Measurements from ENCODE around the gene NPTX2.

NPTX2 gene

GRCh38 chr7:98618786-98619185 is 1.7 kb downstream of the NPTX2 start:
- no peak for TF ChIP-seq OSR1 (CRISPR knock-in tag; IDR thresholded peaks at IDR 0.05)
- TF ChIP-seq PATZ1 (CRISPR knock-in tag; IDR thresholded peaks at IDR 0.05; ENCODE audit: borderline replicate concordance) = no peak
- no peak for TF ChIP-seq ZNF565 (CRISPR knock-in tag; conservative IDR thresholded peaks at IDR 0.05; ENCODE audit: low read depth)
- TF ChIP-seq POU6F1 (CRISPR knock-in tag; IDR thresholded peaks at IDR 0.05; ENCODE audit: borderline replicate concordance, low read depth) = no peak
- TF ChIP-seq TOX (CRISPR knock-in tag; IDR thresholded peaks at IDR 0.05; ENCODE audit: borderline replicate concordance) = no peak
- TF ChIP-seq ZFP3 (CRISPR knock-in tag; IDR thresholded peaks at IDR 0.05) = no peak
- TF ChIP-seq CSRNP3 (CRISPR knock-in tag; IDR thresholded peaks at IDR 0.05) = no peak
- TF ChIP-seq ESRRG (CRISPR knock-in tag; IDR thresholded peaks at IDR 0.05) = no peak
- TF ChIP-seq ZNF8 (CRISPR knock-in tag; IDR thresholded peaks at IDR 0.05) = no peak
- TF ChIP-seq ARNTL (CRISPR knock-in tag; IDR thresholded peaks at IDR 0.05; ENCODE audit: borderline replicate concordance, low read depth) = no peak
- no peak for TF ChIP-seq RARB (CRISPR knock-in tag; IDR thresholded peaks at IDR 0.05)
- ATAC-seq = no peak

GRCh38 chr7:98619450-98620321 is 2.6 kb downstream of the NPTX2 start:
- ATAC-seq = no peak
- no peak for TF ChIP-seq ISL1 (CRISPR knock-in tag; IDR thresholded peaks at IDR 0.05)
- TF ChIP-seq GLIS3 (CRISPR knock-in tag; IDR thresholded peaks at IDR 0.05) = no peak
- TF ChIP-seq ZNF8 (CRISPR knock-in tag; IDR thresholded peaks at IDR 0.05) = no peak
- no peak for TF ChIP-seq OSR1 (CRISPR knock-in tag; IDR thresholded peaks at IDR 0.05)
- no peak for TF ChIP-seq ESRRG (CRISPR knock-in tag; IDR thresholded peaks at IDR 0.05)
- no peak for TF ChIP-seq POU6F1 (CRISPR knock-in tag; IDR thresholded peaks at IDR 0.05; ENCODE audit: borderline replicate concordance, low read depth)
- no peak for TF ChIP-seq ZC3H10 (CRISPR knock-in tag; IDR thresholded peaks at IDR 0.05)
- TF ChIP-seq PATZ1 (CRISPR knock-in tag; IDR thresholded peaks at IDR 0.05; ENCODE audit: borderline replicate concordance) = no peak
- no peak for TF ChIP-seq CSDC2 (CRISPR knock-in tag; IDR thresholded peaks at IDR 0.05)
- no peak for TF ChIP-seq ARNTL (CRISPR knock-in tag; IDR thresholded peaks at IDR 0.05; ENCODE audit: borderline replicate concordance, low read depth)
- TF ChIP-seq TOX (CRISPR knock-in tag; IDR thresholded peaks at IDR 0.05; ENCODE audit: borderline replicate concordance) = no peak
- no peak for TF ChIP-seq ZNF565 (CRISPR knock-in tag; conservative IDR thresholded peaks at IDR 0.05; ENCODE audit: low read depth)
- no peak for TF ChIP-seq TCF4 (CRISPR knock-in tag; IDR thresholded peaks at IDR 0.05; ENCODE audit: borderline replicate concordance)
- no peak for TF ChIP-seq ZFP30 (CRISPR knock-in tag; IDR thresholded peaks at IDR 0.05)
- no peak for TF ChIP-seq SNAI2 (CRISPR knock-in tag; IDR thresholded peaks at IDR 0.05)

All from SK-N-SH treated with all-trans-retinoic acid at 6 μM for 48 hours (cell line).